GM19238 (cell line): ENCODE results near the gene PRPF8.

Experiments
- DNase-seq: peaks from one replicate; pipeline ENCODE4 v3.0.0; 2011; ENCODE audit warnings: low spot score; ENCODE audit not compliant: insufficient read length

PRPF8 gene

GRCh38 chr17:1627982-1628855, 56.4 kb downstream of the PRPF8 start, which contains the start of gene SLC43A2:
Gene SLC43A2 (minus strand): TSS chr17:1628834. CDS start chr17:1627874, 960 bp downstream.
- DNase-seq, result peak; percentile 97

- DNase-seq, result peak; percentile 67
Observed at GRCh38 chr17:1627182-1627981, 57.3 kb downstream of the PRPF8 start.

- no peak for DNase-seq
Observed at GRCh38 chr17:1626333-1626732, 58.3 kb downstream of the PRPF8 start.

GRCh38 chr17:1625581-1625980, 59.1 kb downstream of the PRPF8 start:
- no peak for DNase-seq

- no peak for DNase-seq
Observed at GRCh38 chr17:1625053-1625452, 59.6 kb downstream of the PRPF8 start.

- DNase-seq, result no peak
Observed at GRCh38 chr17:1624650-1625049, 60.0 kb downstream of the PRPF8 start.

- DNase-seq, result no peak
Observed at GRCh38 chr17:1623057-1623630, 61.5 kb downstream of the PRPF8 start.

GRCh38 chr17:1621273-1621954, 63.3 kb downstream of the PRPF8 start:
- no peak for DNase-seq

GRCh38 chr17:1620486-1620885, 64.2 kb downstream of the PRPF8 start:
- DNase-seq, result no peak

- no peak for DNase-seq
Observed at GRCh38 chr17:1617620-1618174, 67.0 kb downstream of the PRPF8 start.

GRCh38 chr17:1616101-1616500, 68.6 kb downstream of the PRPF8 start:
- DNase-seq, result no peak

GRCh38 chr17:1612400-1612799, 72.3 kb downstream of the PRPF8 start:
- no peak for DNase-seq

GRCh38 chr17:1611715-1612114, 73.0 kb downstream of the PRPF8 start:
- DNase-seq, result no peak

GRCh38 chr17:1608676-1609075, 76.0 kb downstream of the PRPF8 start:
- DNase-seq, result no peak

GRCh38 chr17:1607971-1608320, 76.7 kb downstream of the PRPF8 start:
- no peak for DNase-seq

GRCh38 chr17:1606352-1606985, 78.2 kb downstream of the PRPF8 start:
- no peak for DNase-seq

GRCh38 chr17:1605681-1606351, 78.9 kb downstream of the PRPF8 start:
- DNase-seq, result no peak

- DNase-seq, result no peak
Observed at GRCh38 chr17:1604831-1605528, 79.7 kb downstream of the PRPF8 start.

GRCh38 chr17:1601571-1601970, 83.1 kb downstream of the PRPF8 start:
- DNase-seq, result no peak
